HepG2 (cell line): Measurements from ENCODE around the gene PDCD1LG2.

ENCODE experiments used
- ATF2 ChIP-seq: sonication (generic); formaldehyde crosslinking; IDR thresholded peaks from 2 replicates; pipeline ENCODE4 v1.4.0; 2020; ENCODE audit warnings: missing genetic modification reagents
- CHCHD3 ChIP-seq: sonication (generic); formaldehyde crosslinking; IDR thresholded peaks from 2 replicates; pipeline ENCODE4 v1.8.0; 2022; ENCODE audit warnings: mild to moderate bottlenecking, missing genetic modification reagents, moderate library complexity
- CHD2 ChIP-seq: IDR thresholded peaks from 2 replicates; pipeline ENCODE4 v1.6.1; 2011; ENCODE audit warnings: low read depth, low read length, improper control_type of control experiment
- CTCF ChIP-seq: sonication (generic); formaldehyde crosslinking; IDR thresholded peaks from 2 replicates; pipeline ENCODE4 v1.5.0; 2020; ENCODE audit warnings: mild to moderate bottlenecking, missing genetic modification reagents, moderate library complexity
- EZH2 ChIP-seq: conservative IDR thresholded peaks from 2 replicates; pipeline ENCODE4 v1.6.1; 2012; ENCODE audit warnings: mild to moderate bottlenecking, low read depth, low read length, moderate library complexity
- PBX3 ChIP-seq: sonication (generic); formaldehyde crosslinking; IDR thresholded peaks from 2 replicates; pipeline ENCODE4 v1.8.1; 2023; ENCODE audit warnings: missing genetic modification reagents, inconsistent platforms, borderline replicate concordance
- POLR2A ChIP-seq, 2 experiments: IDR thresholded peaks; 2 replicates each; pipeline ENCODE4 v1.6.1; 2011; ENCODE audit warnings: low read depth in 2 of 2, low read length in 2 of 2, mild to moderate bottlenecking in 1 of 2, moderate library complexity in 1 of 2; ENCODE audit not compliant: insufficient read depth in 1 of 2
- TARDBP ChIP-seq: sonication (generic); formaldehyde crosslinking; IDR thresholded peaks from 2 replicates; pipeline ENCODE4 v1.8.0; 2022; ENCODE audit warnings: mild to moderate bottlenecking, missing genetic modification reagents
- THAP7 ChIP-seq: sonication (generic); formaldehyde crosslinking; IDR thresholded peaks from 2 replicates; pipeline ENCODE4 v1.8.1; 2023; ENCODE audit warnings: mild to moderate bottlenecking, missing genetic modification reagents
- ZFY ChIP-seq: sonication (generic); formaldehyde crosslinking; IDR thresholded peaks from 2 replicates; pipeline ENCODE4 v1.4.0; 2020; ENCODE audit warnings: missing genetic modification reagents
- ZNF24 ChIP-seq: fragments of 450-650 bp; IDR thresholded peaks from 2 replicates; pipeline ENCODE4 v1.6.1; 2017; ENCODE audit warnings: antibody characterized with exemption, mild to moderate bottlenecking
- ZNF263 ChIP-seq: sonication (generic); formaldehyde crosslinking; IDR thresholded peaks from 2 replicates; pipeline ENCODE4 v1.4.0; 2020; ENCODE audit warnings: missing genetic modification reagents
- ZNF501 ChIP-seq: sonication (generic); formaldehyde crosslinking; IDR thresholded peaks from 2 replicates; pipeline ENCODE4 v1.5.1; 2020; ENCODE audit warnings: mild to moderate bottlenecking, moderate library complexity, missing genetic modification reagents

GRCh38 chr9:5557606-5558587, 47.6 kb downstream of the PDCD1LG2 start:
- TF ChIP-seq POLR2A (IDR thresholded peaks at IDR 0.05; ENCODE audit: insufficient read depth in 1 of 2, low read depth in 2 of 2, low read length in 2 of 2) (no peak), CHD2 (no peak), ZNF24 (no peak), EZH2 (no peak), CTCF (CRISPR knock-in tag) (no peak), THAP7 (no peak), TARDBP (CRISPR knock-in tag) (no peak), PBX3 (CRISPR knock-in tag) (no peak), ZNF263 (CRISPR knock-in tag) (no peak), CHCHD3 (CRISPR knock-in tag) (no peak), ZNF501 (CRISPR knock-in tag) (no peak), ZFY (CRISPR knock-in tag) (no peak), ATF2 (CRISPR knock-in tag) (no peak)
